HG03060 (cell line): ENCODE results near the gene KANK4.

Experiments used
- ATAC-seq: cut with Tn5 transposase; IDR thresholded peaks from one replicate; pipeline ENCODE4 v1.9.1; 2021; ENCODE audit warnings: low read depth, moderate number of reproducible peaks; ENCODE audit not compliant: unreplicated experiment

The KANK4 gene

GRCh38 chr1:62337706-62338631 lies 18.7 kb upstream of the KANK4 start:
- no peak for ATAC-seq

- ATAC-seq, result no peak
Measured at GRCh38 chr1:62336995-62337705, 17.9 kb upstream of the KANK4 start.

GRCh38 chr1:62336638-62336994 lies 17.4 kb upstream of the KANK4 start:
- no peak for ATAC-seq

- ATAC-seq, result no peak
Measured at GRCh38 chr1:62335656-62336055, 16.4 kb upstream of the KANK4 start.

GRCh38 chr1:62334434-62334985 lies 15.3 kb upstream of the KANK4 start:
- no peak for ATAC-seq

- ATAC-seq, result no peak
Measured at GRCh38 chr1:62333441-62333840, 14.2 kb upstream of the KANK4 start.

GRCh38 chr1:62327360-62328055 lies 8.3 kb upstream of the KANK4 start:
- ATAC-seq, result no peak

- ATAC-seq, result no peak
Measured at GRCh38 chr1:62325681-62326080, 6.4 kb upstream of the KANK4 start.

GRCh38 chr1:62325081-62325480 lies 5.8 kb upstream of the KANK4 start:
- no peak for ATAC-seq

- ATAC-seq, result no peak
Measured at GRCh38 chr1:62321446-62321845, 2.2 kb upstream of the KANK4 start.

- no peak for ATAC-seq
Measured at GRCh38 chr1:62318320-62318755, 896 bp downstream of the KANK4 start.

GRCh38 chr1:62317021-62317768 lies 2.0 kb downstream of the KANK4 start:
- ATAC-seq, result no peak

- no peak for ATAC-seq
Measured at GRCh38 chr1:62316135-62316534, 3.1 kb downstream of the KANK4 start.

GRCh38 chr1:62315387-62315786 lies 3.8 kb downstream of the KANK4 start:
- ATAC-seq, result no peak

- no peak for ATAC-seq
Measured at GRCh38 chr1:62314454-62315350, 4.5 kb downstream of the KANK4 start.

- ATAC-seq, result no peak
Measured at GRCh38 chr1:62312698-62313097, 6.5 kb downstream of the KANK4 start.

GRCh38 chr1:62311473-62311943 lies 7.7 kb downstream of the KANK4 start:
- ATAC-seq, result no peak

GRCh38 chr1:62309906-62310305 lies 9.3 kb downstream of the KANK4 start:
- no peak for ATAC-seq

- ATAC-seq, result no peak
Measured at GRCh38 chr1:62308606-62309005, 10.6 kb downstream of the KANK4 start.
